SKM-1 treated with dmso at 0.1 percent for 144 hours (cell line): ENCODE measurements around the gene HS3ST2.
"Not testable (repeated sequence)": the region's sequence is repeated elsewhere in the genome, so short reads cannot be mapped to it uniquely, and the experiment has no call there.

Experiments
- DNase-seq: peaks from one replicate; lab custom pipeline; 2025; ENCODE audit not compliant: unreplicated experiment; lab: John Stamatoyannopoulos, UW

The HS3ST2 gene

DNA sequence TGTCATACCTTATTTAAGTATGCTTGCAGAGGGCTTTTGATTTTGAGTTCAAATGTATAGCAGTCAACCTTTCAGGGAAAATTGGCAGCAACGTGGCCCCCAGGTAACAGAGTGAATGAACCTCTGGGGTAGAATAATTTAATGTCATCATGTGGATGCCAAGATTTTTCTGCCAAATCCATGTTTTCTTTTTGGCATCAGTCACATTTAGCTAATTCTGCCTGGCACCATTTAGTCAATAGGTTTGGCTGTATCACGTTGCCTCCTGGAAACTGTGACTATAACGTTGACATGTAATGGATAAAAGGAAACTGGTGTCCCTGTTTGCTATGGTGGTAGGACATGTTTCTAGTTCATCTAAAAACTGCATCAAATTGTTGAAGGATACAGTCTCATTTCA lies 115.5 kb downstream of the HS3ST2 start:
- DNase-seq = no peak

DNA sequence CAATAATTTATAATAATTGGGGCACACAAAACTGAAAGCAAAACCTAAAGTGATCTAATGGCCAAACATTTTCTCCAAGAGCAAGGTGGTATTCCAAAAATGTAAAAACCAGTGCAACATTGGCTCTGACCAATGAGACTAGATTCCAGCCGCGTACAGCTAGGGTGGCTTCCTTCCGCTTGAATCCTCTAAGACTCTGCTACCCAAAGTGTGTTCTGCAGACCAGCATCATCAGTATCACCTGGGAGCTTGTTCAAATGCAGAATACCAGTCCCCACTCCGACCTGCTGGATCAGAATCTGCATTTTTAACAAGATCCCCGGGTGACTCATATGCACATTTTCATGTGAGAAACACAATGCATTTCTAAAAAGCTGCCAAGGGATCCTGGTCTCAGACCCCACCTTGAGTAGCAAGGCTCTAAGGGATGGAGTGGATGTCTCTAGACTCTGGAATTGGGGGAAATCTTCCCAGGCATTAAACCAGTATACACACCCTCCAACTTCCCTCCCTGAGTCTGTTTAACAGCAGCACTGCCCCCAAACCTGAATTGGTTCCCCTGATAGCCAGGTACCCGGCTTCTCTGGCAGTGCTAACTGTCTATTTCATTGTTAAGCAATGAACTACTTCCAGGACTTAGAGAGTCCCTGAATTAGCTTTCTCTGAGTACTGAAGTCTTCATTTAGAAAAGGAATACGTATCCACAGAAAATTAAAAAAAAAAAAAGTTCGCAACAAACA lies 118.2 kb downstream of the HS3ST2 start:
- no peak for DNase-seq

- DNase-seq = peak; percentile 14
Observed at GRCh38 chr16:22933173-22933572, 119.2 kb downstream of the HS3ST2 start.

DNA sequence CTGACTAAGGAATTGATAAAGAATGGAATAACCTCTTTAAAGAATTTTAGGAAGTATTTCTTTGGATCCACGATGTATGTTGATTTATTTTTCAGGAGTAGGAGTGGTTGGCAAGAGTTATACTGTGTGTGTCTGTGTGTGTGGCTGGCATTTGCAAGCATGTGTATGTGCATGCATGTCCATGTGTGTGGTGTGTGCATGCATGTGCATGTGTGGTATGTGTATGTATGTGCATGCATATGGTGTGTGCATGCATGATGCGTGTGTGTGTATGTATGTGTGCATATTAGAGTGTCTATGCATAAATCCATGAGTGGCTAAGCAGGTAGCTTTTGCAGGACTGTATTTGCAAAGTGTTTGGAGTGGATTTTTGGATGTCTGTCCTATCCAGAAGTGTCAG lies 120.8 kb downstream of the HS3ST2 start:
- no peak for DNase-seq

DNA sequence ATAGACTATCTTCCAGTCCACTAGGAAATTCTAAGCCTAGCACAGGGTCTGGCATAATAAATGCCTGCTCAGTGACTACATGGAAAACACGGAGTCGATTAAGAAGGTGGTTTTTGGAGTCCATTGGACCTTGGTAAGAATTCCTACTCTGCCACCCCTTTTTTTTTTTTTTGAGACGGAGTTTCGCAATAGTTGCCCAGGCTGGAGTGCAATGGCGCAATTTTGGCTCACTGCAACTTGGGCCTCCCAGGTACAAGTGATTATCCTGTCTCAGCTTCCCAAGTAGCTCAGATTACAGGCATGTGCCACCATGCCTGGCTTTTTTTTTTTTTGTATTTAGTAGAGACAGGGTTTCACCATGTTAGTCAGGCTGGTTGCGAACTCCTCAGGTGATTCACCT lies 123.2 kb downstream of the HS3ST2 start:
- no peak for DNase-seq

DNA sequence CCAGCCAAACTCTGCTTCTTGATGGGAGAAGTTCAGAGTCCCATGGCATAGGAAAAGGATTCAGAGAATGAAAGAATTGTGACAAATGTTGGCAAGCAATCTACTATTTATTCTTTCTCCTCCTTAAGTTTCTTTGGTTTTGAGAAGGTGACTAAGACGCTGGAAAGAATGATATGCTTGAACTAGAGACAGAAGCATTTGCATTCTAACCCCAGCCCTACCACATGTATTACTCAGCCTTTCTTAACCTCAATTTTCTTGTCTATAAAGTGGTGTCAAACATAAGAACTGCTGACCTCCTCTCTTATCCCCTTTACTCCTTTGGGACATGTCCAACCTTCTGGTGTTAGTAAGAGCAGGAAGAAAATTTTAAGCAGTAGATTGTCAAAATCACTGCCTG lies 124.7 kb downstream of the HS3ST2 start:
- DNase-seq = no peak

DNA sequence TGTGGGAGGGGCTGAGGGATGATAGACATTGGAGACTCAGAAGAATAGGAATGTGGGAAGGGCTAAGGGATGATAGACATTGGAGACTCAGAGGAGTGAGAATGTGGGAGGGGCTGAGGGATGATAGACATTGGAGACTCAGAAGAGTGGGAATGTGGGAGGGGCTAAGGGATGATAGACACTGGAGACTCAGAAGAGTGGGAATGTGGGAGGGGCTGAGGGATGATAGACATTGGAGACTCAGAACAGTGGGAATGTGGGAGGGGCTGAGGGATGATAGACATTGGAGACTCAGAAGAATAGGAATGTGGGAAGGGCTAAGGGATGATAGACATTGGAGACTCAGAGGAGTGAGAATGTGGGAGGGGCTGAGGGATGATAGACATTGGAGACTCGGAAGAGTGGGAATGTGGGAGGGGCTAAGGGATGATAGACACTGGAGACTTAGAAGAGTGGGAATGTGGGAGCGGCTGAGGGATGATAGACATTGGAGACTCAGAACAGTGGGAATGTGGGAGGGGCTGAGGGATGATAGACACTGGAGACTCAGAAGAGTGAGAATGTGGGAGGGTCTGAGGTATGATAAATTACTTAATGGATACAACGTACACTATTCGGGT lies 125.9 kb downstream of the HS3ST2 start:
- not testable (repeated sequence) for DNase-seq

GRCh38 chr16:22941970-22942501 lies 128.1 kb downstream of the HS3ST2 start:
- DNase-seq = no peak

GRCh38 chr16:22942811-22943210 lies 128.8 kb downstream of the HS3ST2 start:
- DNase-seq = no peak

DNA sequence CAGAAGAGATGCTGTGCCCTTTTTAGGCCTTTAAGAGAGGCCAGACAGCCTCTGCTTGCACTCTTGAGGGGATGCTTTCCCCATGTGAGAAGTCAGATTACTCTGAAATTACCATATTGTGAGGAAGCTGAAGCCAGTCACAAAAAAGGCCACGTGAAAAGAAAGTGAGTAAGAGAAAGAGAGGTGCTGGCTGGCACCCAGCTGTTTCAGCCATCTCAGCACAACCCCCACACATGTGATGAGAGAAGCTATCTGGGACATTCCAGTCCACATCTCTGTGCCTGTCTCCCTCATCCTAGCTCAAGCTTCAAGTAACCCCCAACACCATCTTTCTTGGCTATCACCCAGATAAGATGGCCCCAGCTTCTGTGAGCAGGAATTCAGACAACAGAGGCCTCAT lies 131.4 kb downstream of the HS3ST2 start:
- DNase-seq = no peak

DNA sequence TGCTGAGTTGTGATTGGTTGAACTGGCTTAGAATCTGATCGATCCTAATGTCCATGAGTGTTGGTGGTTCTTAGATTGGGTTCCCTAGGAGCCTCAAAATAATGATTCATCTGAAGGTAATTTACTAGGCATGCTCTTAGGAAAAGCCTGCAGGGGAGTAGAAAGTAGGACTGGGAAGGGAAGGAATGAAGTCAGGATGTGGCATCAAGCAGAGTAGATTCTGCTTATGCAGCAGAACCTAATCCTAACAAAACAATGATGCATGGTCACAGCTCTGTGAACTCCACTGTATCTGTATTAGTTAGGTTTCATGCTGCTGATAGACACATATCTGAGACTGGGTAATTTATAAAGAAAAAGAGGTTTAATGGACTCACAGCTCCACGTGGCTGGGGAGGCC lies 132.5 kb downstream of the HS3ST2 start:
- no peak for DNase-seq

DNA sequence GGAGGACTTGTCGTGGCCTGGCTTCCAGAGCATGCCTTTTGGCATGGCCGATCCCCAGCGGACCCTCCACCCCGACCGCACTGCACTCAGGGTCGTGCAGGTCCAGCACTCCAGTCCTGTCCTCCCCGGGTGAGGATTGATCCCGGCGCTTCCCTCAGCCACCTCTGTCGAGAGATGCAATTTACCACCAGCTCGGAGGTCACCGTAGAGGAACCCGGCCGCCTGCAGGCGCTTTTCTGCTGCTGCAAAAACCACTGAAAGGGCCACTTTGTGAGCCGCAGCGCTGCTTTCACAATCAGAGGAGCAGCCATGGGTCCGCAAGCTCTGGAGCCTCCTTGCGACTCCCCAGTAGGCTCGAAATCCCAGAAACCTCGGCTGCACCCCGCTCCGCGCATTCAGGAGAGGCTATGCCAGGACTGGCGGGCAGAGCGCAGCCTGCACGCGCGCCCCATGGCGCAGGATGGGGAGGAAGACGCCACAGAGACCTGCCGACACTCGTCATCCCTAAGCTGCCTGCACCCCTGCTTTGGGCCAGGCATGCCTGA lies 134.2 kb downstream of the HS3ST2 start:
- no peak for DNase-seq

GRCh38 chr16:22948603-22949368 lies 134.8 kb downstream of the HS3ST2 start:
- peak; percentile 55 for DNase-seq

DNA sequence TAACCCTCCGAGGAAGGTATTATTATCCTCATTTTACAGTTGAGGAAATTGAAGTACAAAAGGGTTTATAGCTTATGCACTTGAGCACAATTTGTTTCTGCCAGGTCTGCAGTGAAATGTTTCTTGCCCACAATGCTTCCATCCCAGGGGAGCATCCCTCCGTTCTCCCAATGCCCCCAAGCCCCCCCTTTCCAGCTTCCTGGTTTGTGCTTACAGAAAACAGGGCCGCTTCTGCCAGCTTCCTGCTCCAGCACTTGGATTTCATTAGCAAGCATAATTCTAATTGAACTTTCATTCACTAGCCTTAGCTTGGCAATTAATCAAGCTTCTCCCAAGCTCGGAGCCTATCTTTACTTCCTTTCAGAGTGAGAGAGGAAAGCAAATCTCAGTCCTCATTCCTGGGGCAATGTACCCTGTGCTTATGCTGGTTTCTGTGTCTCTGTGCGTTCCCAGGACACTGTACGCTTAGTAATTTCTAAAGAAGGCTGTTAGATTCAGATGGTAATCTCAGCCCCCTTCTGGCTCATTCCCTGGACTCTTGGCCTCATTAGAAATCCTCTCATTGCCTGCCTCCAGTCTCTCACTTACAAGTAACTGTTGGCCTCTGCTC lies 141.6 kb downstream of the HS3ST2 start:
- no peak for DNase-seq

DNA sequence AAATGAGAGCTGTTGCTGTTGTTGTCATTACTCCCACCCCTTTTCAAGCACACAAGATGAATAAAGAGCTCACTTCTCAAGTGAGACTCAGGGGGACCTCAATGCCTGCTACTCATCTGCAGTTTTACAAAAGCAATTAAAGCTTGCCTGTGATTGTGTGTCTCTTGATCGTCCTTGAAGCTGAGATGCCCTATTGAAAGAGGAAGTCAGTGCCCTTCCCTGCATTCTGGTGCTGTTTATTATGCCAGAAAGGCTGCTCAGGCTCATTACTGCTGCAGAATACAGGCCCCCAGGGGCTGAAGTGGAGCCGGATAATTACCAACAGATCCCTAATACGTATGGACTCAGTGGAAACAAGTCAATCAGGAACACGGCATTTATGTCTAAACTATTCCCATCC lies 147.2 kb downstream of the HS3ST2 start:
- no peak for DNase-seq

DNA sequence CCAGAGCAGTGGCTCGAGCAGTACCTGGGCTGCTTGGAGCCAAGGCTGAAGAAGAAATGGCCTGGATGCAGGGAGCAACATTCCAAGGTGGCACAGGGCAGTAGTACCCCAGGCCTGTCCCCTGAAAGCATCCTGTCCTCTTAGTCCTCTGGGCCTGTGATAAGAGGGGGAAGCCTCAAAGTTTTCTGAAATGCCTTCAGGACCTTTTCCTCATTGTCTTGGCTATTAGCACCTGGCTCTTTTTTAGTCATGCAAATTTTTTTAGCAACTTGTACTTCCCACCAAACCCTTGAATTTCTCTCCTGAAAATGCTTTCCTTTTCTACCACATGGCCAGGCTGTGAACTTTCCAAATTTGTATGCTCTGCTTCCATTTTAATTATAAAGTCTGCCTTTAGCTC lies 148.9 kb downstream of the HS3ST2 start:
- no peak for DNase-seq
